ENCODE data around the gene TUBE1. TPM values are rescaled to one million over a fixed set of nuclear protein-coding genes. Genes with fewer than 3 reads are reported as not detected.

Gene TUBE1
- total and polyA plus RNA-seq, 2 experiments from 2014 or later = 26.3 to 27.7 TPM

GRCh38 chr6:112118034-112118433 lies 30.8 kb upstream of the TUBE1 start (continued):
- TF ChIP-seq REST (IDR thresholded peaks at IDR 0.05; ENCODE audit: unreplicated experiment) (no peak), NANOG (IDR thresholded peaks at IDR 0.05; ENCODE audit: borderline replicate concordance) (no peak), ETS1 (IDR thresholded peaks at IDR 0.05) (no peak), STAT1 (IDR thresholded peaks at IDR 0.05; ENCODE audit: unreplicated experiment) (no peak), POLR2AphosphoS5 (IDR thresholded peaks at IDR 0.05; ENCODE audit: low read depth) (no peak), EZH2phosphoT487 (IDR thresholded peaks at IDR 0.05; ENCODE audit: unreplicated experiment) (no peak)

GRCh38 chr6:112117554-112117953 lies 30.3 kb upstream of the TUBE1 start:
- H3K27ac Mint-ChIP-seq = no peak overlapping the region
- H3K4me3 Mint-ChIP-seq = no peak overlapping the region
- H3K4me2 ChIP-seq = no peak overlapping the region
- H3K9me3 Mint-ChIP-seq = no peaks in the 10 kb centered on the region; the same call in 2 of the 3 replicates
- no peaks in the 10 kb centered on the region for H3K36me3 ChIP-seq (ENCODE audit: insufficient read depth)
- no peaks in the 10 kb centered on the region for H3F3A ChIP-seq (replicated peaks; ENCODE audit: low read depth)
- H3K36me3 Mint-ChIP-seq (ENCODE audit: low read depth) = no peaks in the 10 kb centered on the region
- H3K4me1 ChIP-seq (ENCODE audit: insufficient read depth) = no peaks in the 10 kb centered on the region
- no peak overlapping the region for H3K4me3 ChIP-seq
- ATAC-seq (no peak), DNase-seq (ENCODE audit: low spot score) (no peak)
- no peaks in the 10 kb centered on the region for H3K4me1 Mint-ChIP-seq
- no peaks in the 10 kb centered on the region for H3K79me2 ChIP-seq (replicated peaks; ENCODE audit: insufficient read depth)
- H3K27me3 Mint-ChIP-seq (ENCODE audit: insufficient read depth, low read depth, poor library complexity) = no peaks in the 10 kb centered on the region
- H2AFZ ChIP-seq = no peak overlapping the region
- H4K20me1 ChIP-seq (replicated peaks; ENCODE audit: insufficient read depth) = no peaks in the 10 kb centered on the region
- no peaks in the 10 kb centered on the region for H3K27me3 ChIP-seq (ENCODE audit: insufficient read depth)
- no peaks in the 10 kb centered on the region for H3K9me2 ChIP-seq (ENCODE audit: insufficient read depth)
- H3K27ac ChIP-seq (ENCODE audit: low read depth) = no peak overlapping the region
- no peak for TF ChIP-seq STAT1 (IDR thresholded peaks at IDR 0.05; ENCODE audit: unreplicated experiment)
- TF ChIP-seq POLR2AphosphoS5 (IDR thresholded peaks at IDR 0.05; ENCODE audit: low read depth) = no peak
- no peak for TF ChIP-seq CTCF (conservative IDR thresholded peaks at IDR 0.05; ENCODE audit: low read depth in 2 of 2)
- no peak for TF ChIP-seq ZNF331 (CRISPR knock-in tag; IDR thresholded peaks at IDR 0.05; ENCODE audit: low read depth)
- TF ChIP-seq JUNB (IDR thresholded peaks at IDR 0.05; ENCODE audit: unreplicated experiment) = no peak
- TF ChIP-seq ZNF114 (CRISPR knock-in tag; IDR thresholded peaks at IDR 0.05) = no peak
- no peak for TF ChIP-seq REST (IDR thresholded peaks at IDR 0.05; ENCODE audit: unreplicated experiment)
- no peak for TF ChIP-seq EZH2phosphoT487 (IDR thresholded peaks at IDR 0.05; ENCODE audit: unreplicated experiment)
